IMR-90 (cell line): ENCODE results near the gene TIAM2.

ENCODE experiments used
- CEBPB ChIP-seq: IDR thresholded peaks from 2 replicates; pipeline ENCODE4 v1.6.1; 2012; ENCODE audit warnings: low read depth, low read length, improper control_type of control experiment
- POLR2A ChIP-seq: IDR thresholded peaks from 2 replicates; pipeline ENCODE4 v1.6.1; 2012; ENCODE audit warnings: mild to moderate bottlenecking, low read depth, low read length
- RAD21 ChIP-seq: IDR thresholded peaks from 2 replicates; pipeline ENCODE4 v1.6.1; 2012; ENCODE audit warnings: low read length, improper control_type of control experiment
- TF ChIP-seq, protein P1 (sequence below): conservative IDR thresholded peaks from 2 replicates; pipeline ENCODE4 v1.5.1; 2012; ENCODE audit warnings: mild to moderate bottlenecking, low read depth, low read length, improper control_type of control experiment
- TF ChIP-seq, protein P2 (sequence below): fragments of 150-350 bp; IDR thresholded peaks from 2 replicates; pipeline ENCODE4 v1.6.1; 2017; ENCODE audit warnings: mild to moderate bottlenecking, antibody characterized with exemption, low read length, low read depth
- TF ChIP-seq, protein P3 (sequence below): fragments of 150-350 bp; IDR thresholded peaks from 2 replicates; pipeline ENCODE4 v1.6.1; 2016; ENCODE audit warnings: low read depth, mild to moderate bottlenecking, low read length, moderate library complexity, borderline replicate concordance

DNA sequence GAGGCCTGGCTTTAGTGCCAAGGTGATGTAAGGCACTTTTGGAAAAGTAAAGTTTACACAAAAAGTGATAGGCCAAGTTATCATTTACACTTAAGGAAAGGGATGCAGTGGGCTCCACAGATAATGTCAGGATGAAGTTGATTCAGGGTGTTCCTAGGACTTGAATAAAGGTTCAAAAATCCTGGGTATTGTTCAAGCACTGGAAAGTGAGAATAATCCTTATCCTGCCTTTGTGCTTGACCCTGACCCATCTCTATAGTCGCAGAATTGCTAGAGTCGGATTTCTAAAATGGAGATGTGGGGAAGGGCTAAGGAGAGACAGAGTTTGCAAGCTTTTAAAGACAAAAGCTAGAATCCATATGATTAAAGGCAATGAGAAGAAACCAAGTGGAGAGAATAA, 115.6 kb downstream of the TIAM2 start:
- TF ChIP-seq, protein P1, sequence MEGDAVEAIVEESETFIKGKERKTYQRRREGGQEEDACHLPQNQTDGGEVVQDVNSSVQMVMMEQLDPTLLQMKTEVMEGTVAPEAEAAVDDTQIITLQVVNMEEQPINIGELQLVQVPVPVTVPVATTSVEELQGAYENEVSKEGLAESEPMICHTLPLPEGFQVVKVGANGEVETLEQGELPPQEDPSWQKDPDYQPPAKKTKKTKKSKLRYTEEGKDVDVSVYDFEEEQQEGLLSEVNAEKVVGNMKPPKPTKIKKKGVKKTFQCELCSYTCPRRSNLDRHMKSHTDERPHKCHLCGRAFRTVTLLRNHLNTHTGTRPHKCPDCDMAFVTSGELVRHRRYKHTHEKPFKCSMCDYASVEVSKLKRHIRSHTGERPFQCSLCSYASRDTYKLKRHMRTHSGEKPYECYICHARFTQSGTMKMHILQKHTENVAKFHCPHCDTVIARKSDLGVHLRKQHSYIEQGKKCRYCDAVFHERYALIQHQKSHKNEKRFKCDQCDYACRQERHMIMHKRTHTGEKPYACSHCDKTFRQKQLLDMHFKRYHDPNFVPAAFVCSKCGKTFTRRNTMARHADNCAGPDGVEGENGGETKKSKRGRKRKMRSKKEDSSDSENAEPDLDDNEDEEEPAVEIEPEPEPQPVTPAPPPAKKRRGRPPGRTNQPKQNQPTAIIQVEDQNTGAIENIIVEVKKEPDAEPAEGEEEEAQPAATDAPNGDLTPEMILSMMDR = no peak
- TF ChIP-seq CEBPB (no peak), POLR2A (no peak), RAD21 (no peak)
- TF ChIP-seq, protein P2, sequence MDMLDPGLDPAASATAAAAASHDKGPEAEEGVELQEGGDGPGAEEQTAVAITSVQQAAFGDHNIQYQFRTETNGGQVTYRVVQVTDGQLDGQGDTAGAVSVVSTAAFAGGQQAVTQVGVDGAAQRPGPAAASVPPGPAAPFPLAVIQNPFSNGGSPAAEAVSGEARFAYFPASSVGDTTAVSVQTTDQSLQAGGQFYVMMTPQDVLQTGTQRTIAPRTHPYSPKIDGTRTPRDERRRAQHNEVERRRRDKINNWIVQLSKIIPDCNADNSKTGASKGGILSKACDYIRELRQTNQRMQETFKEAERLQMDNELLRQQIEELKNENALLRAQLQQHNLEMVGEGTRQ = no peak
- TF ChIP-seq, protein P3, sequence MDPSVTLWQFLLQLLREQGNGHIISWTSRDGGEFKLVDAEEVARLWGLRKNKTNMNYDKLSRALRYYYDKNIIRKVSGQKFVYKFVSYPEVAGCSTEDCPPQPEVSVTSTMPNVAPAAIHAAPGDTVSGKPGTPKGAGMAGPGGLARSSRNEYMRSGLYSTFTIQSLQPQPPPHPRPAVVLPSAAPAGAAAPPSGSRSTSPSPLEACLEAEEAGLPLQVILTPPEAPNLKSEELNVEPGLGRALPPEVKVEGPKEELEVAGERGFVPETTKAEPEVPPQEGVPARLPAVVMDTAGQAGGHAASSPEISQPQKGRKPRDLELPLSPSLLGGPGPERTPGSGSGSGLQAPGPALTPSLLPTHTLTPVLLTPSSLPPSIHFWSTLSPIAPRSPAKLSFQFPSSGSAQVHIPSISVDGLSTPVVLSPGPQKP = no peak
